ENCODE measurements around the gene TSPYL6. TPM values are rescaled to one million over a fixed set of nuclear protein-coding genes. Genes with fewer than 3 reads are reported as not detected.
"Not testable (repeated sequence)": the region's sequence is repeated elsewhere in the genome, so short reads cannot be mapped to it uniquely, and the experiment has no call there.

The TSPYL6 gene
- not detected for total RNA-seq

DNA sequence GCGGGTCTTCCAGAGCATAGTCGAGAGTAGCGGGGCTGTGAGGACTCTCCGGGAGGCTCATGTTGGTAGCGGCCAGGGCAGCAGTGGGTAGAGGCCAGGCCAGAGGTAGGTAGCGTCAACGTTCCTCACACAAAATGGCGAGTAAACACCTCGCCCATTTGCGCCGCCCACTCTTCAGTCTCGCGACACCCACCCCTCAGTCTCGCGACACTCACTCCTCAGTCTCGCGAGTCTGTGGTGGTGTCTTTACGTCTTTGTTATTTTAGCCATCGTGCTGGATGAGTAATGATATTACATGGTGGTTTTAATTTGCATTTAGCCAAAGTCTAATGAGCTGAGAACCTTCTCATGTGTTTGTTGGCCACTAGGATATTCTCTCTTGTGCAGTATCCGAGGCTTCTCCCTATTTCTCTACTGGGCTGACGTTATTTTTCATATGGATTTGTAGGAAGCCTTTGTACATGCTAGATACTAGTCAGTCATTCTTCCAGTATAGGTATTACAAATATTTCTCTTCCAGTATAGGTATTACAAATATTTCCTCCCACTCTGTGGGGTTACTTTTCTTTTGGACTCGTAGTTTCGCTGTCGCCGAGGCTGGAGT is at the start of gene TSPYL6:
TSPYL6 (minus strand) TSS at position 139 of the 604 bp plus-strand sequence; CDS start at position 61, 78 bp downstream.
- Histone ChIP-seq H3K4me3 (ENCODE audit: low read length in 3 of 3) (no peak within 1 kb of the TSS), H3K27ac (ENCODE audit: low read depth, low read length) (no peak within 1 kb of the TSS), H3K9ac (ENCODE audit: low read depth in 1 of 3, low read length in 3 of 3) (no peak within 1 kb of the TSS), H3K27me3 (ENCODE audit: control insufficient read depth in 3 of 3, insufficient read depth in 3 of 3, low read length in 3 of 3) (no peaks in the 10 kb centered on the region), H3K9me3 (ENCODE audit: control insufficient read depth in 3 of 3, low read length in 3 of 3) (no peaks in the 10 kb centered on the region), H3K4me1 (ENCODE audit: control insufficient read depth in 3 of 3, insufficient read depth in 3 of 3, low read length in 3 of 3) (no peaks in the 10 kb centered on the region), H3K36me3 (ENCODE audit: control insufficient read depth in 3 of 3, insufficient read depth in 3 of 3, low read length in 3 of 3) (peaks cover 0 to 9% (median 6%) of the 10 kb centered on the region in 3 donors)

DNA sequence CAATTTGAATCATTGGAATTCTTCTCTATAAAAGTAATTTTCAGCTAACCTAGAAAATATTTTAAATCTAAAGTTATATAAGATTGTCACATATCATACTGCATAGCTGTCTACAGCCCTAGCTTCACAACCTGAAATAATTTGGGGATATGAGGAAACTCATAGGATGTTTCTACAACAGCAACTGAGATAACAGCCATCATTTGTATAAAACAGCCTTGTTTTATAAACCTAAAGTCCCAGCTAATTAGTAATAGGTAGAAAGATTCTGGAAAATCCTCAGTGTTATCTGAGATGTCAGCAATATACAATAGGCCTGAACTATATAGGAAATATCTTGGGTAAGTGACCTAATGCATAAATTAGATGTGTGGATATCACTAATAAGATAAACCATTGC is 47.6 kb upstream of the TSPYL6 start:
- H3K9ac ChIP-seq (ENCODE audit: low read depth in 1 of 3, low read length in 3 of 3) = no peak overlapping the region
- no peaks in the 10 kb centered on the region for H3K9me3 ChIP-seq (ENCODE audit: control insufficient read depth in 3 of 3, low read length in 3 of 3)
- H3K27ac ChIP-seq (ENCODE audit: low read depth, low read length) = no peak overlapping the region
- H3K4me1 ChIP-seq (ENCODE audit: control insufficient read depth in 3 of 3, insufficient read depth in 3 of 3, low read length in 3 of 3) = no peaks in the 10 kb centered on the region
- no peaks in the 10 kb centered on the region for H3K36me3 ChIP-seq (ENCODE audit: control insufficient read depth in 3 of 3, insufficient read depth in 3 of 3, low read length in 3 of 3)
- H3K27me3 ChIP-seq (ENCODE audit: control insufficient read depth in 3 of 3, insufficient read depth in 3 of 3, low read length in 3 of 3) = no peaks in the 10 kb centered on the region
- no peak overlapping the region for H3K4me3 ChIP-seq (ENCODE audit: low read length in 3 of 3)

DNA sequence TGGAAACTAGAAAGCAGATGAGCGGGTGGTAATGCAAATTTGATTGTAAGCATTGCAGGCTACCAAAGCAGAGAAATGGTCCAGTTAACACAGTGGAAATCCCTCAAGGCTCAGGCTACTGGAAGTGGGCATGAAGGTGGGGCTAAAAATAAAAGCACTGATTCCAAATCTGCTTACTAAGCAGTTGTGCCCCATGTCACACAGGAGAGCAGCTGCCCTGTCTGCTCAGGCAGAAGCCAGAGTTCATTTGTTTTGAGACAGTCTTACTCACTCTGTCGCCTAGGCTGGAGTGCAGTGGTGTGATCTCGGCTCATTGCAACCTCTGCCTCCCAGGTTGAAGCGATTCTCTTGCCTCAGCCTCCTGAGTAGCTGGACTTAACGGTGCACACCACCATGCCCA is 42.5 kb upstream of the TSPYL6 start:
- Histone ChIP-seq H3K4me1 (ENCODE audit: control insufficient read depth in 3 of 3, insufficient read depth in 3 of 3, low read length in 3 of 3) (no peaks in the 10 kb centered on the region), H3K9me3 (ENCODE audit: control insufficient read depth in 3 of 3, low read length in 3 of 3) (no peaks in the 10 kb centered on the region), H3K9ac (ENCODE audit: low read depth in 1 of 3, low read length in 3 of 3) (no peak overlapping the region), H3K4me3 (ENCODE audit: low read length in 3 of 3) (no peak overlapping the region), H3K36me3 (ENCODE audit: control insufficient read depth in 3 of 3, insufficient read depth in 3 of 3, low read length in 3 of 3) (no peaks in the 10 kb centered on the region), H3K27me3 (ENCODE audit: control insufficient read depth in 3 of 3, insufficient read depth in 3 of 3, low read length in 3 of 3) (no peaks in the 10 kb centered on the region), H3K27ac (ENCODE audit: low read depth, low read length) (no peak overlapping the region)

DNA sequence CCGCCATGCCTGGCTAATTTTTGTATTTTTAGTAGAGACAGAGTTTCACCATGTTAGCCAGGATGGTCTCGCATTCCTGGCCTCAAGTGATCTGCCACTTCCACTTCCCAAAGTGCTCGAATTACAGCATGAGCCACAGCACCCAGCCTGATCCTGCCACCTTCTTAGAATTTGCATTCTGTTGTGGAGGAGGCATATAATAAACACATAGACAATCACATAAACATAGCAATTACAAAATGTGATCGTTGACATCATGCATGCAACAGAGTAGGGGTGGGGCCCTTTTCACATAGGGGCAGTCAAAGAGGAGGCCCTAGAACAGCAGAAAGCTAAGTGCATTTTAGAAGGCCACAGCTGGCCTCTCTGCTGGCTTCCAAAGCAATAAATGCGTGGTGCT is 39.9 kb upstream of the TSPYL6 start:
- Histone ChIP-seq H3K4me3 (ENCODE audit: low read length in 3 of 3) (no peak overlapping the region), H3K27me3 (ENCODE audit: control insufficient read depth in 3 of 3, insufficient read depth in 3 of 3, low read length in 3 of 3) (no peaks in the 10 kb centered on the region), H3K9me3 (ENCODE audit: control insufficient read depth in 3 of 3, low read length in 3 of 3) (no peaks in the 10 kb centered on the region), H3K36me3 (ENCODE audit: control insufficient read depth in 3 of 3, insufficient read depth in 3 of 3, low read length in 3 of 3) (no peaks in the 10 kb centered on the region), H3K9ac (ENCODE audit: low read depth in 1 of 3, low read length in 3 of 3) (peak overlapping the region in 1 of 3 donors; percentile 38), H3K4me1 (ENCODE audit: control insufficient read depth in 3 of 3, insufficient read depth in 3 of 3, low read length in 3 of 3) (no peaks in the 10 kb centered on the region), H3K27ac (ENCODE audit: low read depth, low read length) (no peak overlapping the region)

DNA sequence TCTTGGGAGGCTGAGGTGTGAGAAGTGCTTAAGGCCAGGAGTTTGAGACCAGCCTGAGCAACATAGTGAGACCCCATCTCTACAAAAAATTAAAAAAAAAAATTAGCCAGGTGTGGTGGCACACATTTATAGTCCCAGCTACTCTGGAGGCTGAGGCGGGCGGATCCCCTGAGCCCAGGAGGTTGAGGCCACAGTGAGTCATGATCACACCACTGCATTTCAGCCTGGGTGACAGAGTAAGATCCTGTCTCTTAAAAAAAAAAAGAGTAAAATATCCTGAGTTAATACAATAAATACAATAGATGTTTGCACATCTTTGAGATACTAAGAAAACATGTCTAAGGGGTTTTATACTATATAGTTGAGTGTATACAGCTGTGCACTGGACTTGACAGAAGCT is 38.6 kb upstream of the TSPYL6 start:
- H3K4me1 ChIP-seq (ENCODE audit: control insufficient read depth in 3 of 3, insufficient read depth in 3 of 3, low read length in 3 of 3); H3K27ac ChIP-seq (ENCODE audit: low read depth, low read length); H3K27me3 ChIP-seq (ENCODE audit: control insufficient read depth in 3 of 3, insufficient read depth in 3 of 3, low read length in 3 of 3); H3K4me3 ChIP-seq (ENCODE audit: low read length in 3 of 3); H3K9me3 ChIP-seq (ENCODE audit: control insufficient read depth in 3 of 3, low read length in 3 of 3); H3K9ac ChIP-seq (ENCODE audit: low read depth in 1 of 3, low read length in 3 of 3); H3K36me3 ChIP-seq (ENCODE audit: control insufficient read depth in 3 of 3, insufficient read depth in 3 of 3, low read length in 3 of 3): not testable (repeated sequence)

DNA sequence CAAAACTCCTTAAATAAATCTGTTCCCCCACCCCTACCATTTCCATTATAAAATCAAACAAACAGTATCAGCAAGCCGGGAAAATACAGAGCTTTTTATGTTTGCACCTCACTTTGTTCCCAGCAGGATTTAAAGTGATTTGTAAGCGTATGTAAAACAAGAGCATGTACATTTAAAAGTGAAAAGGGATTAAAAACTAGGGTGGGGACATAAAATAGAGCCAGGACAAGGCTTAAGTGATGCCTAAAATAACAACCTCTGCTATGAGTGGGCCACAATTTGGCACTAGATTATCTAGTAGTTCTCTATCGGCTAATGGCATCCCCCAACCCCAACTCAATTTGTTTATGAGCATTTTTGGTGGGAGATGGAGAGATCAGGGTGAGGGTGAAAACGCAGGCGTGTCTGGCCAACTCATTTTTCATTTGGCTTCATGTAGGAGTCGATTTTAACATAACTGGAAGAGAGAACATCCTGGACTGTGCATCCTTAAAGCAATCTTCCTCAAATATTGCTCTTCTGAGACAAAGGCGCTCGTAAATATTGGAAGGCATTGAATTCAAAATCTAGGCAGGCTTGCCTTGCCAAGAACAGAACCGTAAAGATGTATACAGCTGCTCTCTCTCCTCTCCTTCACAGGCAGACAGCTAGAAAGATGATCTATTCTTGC is 34.5 kb upstream of the TSPYL6 start:
- Histone ChIP-seq H3K9ac (ENCODE audit: low read depth in 1 of 3, low read length in 3 of 3) (no peak overlapping the region), H3K4me1 (ENCODE audit: control insufficient read depth in 3 of 3, insufficient read depth in 3 of 3, low read length in 3 of 3) (peaks cover 8 to 12% (median 9%) of the 10 kb centered on the region in 3 donors), H3K4me3 (ENCODE audit: low read length in 3 of 3) (no peak overlapping the region), H3K27ac (ENCODE audit: low read depth, low read length) (no peak overlapping the region), H3K9me3 (ENCODE audit: control insufficient read depth in 3 of 3, low read length in 3 of 3) (no peaks in the 10 kb centered on the region), H3K27me3 (ENCODE audit: control insufficient read depth in 3 of 3, insufficient read depth in 3 of 3, low read length in 3 of 3) (no peaks in the 10 kb centered on the region), H3K36me3 (ENCODE audit: control insufficient read depth in 3 of 3, insufficient read depth in 3 of 3, low read length in 3 of 3) (no peaks in the 10 kb centered on the region)

DNA sequence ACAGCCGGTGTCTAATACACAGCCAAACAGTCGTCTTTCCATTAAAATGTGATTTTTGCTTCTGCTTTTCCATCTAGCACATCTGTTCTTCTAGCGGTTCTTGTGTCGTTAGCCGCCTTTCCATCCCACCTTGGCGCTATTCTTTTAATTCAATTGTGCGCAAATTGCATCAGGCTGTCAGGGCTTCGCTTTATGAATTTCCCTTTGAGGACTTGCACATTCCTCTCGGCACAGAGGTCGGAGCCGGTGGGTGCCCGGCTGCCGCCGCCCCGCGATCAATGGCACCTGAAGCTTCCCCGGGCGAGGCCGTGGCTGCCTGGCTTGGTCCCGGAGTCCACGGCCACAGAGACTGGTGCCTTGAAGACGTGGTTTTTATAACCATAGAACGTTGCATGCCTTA is 33.9 kb upstream of the TSPYL6 start:
- Histone ChIP-seq H3K9me3 (ENCODE audit: control insufficient read depth in 3 of 3, low read length in 3 of 3) (no peaks in the 10 kb centered on the region), H3K9ac (ENCODE audit: low read depth in 1 of 3, low read length in 3 of 3) (no peak overlapping the region), H3K27ac (ENCODE audit: low read depth, low read length) (no peak overlapping the region), H3K4me3 (ENCODE audit: low read length in 3 of 3) (no peak overlapping the region), H3K36me3 (ENCODE audit: control insufficient read depth in 3 of 3, insufficient read depth in 3 of 3, low read length in 3 of 3) (no peaks in the 10 kb centered on the region), H3K27me3 (ENCODE audit: control insufficient read depth in 3 of 3, insufficient read depth in 3 of 3, low read length in 3 of 3) (no peaks in the 10 kb centered on the region), H3K4me1 (ENCODE audit: control insufficient read depth in 3 of 3, insufficient read depth in 3 of 3, low read length in 3 of 3) (peaks cover 8 to 12% (median 9%) of the 10 kb centered on the region in 3 donors)

DNA sequence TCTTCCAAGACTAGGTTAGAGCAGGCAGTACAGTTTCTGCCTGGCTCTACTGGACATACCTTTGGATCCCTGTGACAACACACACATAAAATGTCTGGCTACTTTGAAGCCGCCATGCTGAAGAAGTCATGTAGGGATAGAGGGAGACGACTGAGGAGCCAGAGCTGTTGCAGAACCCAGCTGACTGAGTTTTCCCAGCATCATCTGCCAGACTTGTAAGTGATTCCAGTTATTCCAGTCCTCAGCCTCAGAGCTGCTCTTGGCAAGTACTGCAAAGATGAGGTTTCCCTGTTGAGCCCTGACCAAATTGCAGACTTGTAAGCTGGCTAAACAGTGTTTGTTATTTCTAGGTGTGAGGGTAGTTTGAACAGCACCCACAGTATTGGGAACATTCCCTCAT is 31.5 kb upstream of the TSPYL6 start:
- Histone ChIP-seq H3K4me1 (ENCODE audit: control insufficient read depth in 3 of 3, insufficient read depth in 3 of 3, low read length in 3 of 3) (peaks cover 8 to 12% (median 9%) of the 10 kb centered on the region in 3 donors), H3K27me3 (ENCODE audit: control insufficient read depth in 3 of 3, insufficient read depth in 3 of 3, low read length in 3 of 3) (no peaks in the 10 kb centered on the region), H3K36me3 (ENCODE audit: control insufficient read depth in 3 of 3, insufficient read depth in 3 of 3, low read length in 3 of 3) (no peaks in the 10 kb centered on the region), H3K9me3 (ENCODE audit: control insufficient read depth in 3 of 3, low read length in 3 of 3) (no peaks in the 10 kb centered on the region), H3K27ac (ENCODE audit: low read depth, low read length) (peak overlapping the region; percentile 3), H3K4me3 (ENCODE audit: low read length in 3 of 3) (no peak overlapping the region), H3K9ac (ENCODE audit: low read depth in 1 of 3, low read length in 3 of 3) (no peak overlapping the region)

DNA sequence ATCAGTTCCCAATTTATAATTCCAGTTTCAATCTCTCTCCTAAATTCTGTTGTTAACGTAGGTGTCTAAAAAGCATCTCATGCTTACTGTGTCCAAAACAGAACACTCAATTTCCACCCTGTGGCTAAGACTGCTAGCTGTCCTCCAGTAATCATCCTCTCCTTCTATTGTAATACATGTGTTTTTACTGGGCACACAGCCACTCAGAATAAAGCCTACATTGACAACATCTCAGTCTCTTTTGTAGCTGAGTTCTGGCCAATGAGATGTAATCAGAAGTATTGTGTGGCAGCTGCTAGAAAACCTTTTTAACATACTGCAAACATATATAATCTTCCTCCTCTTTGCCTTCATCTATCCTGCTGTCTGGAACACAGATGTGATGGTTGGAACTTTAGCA is 29.4 kb upstream of the TSPYL6 start:
- Histone ChIP-seq H3K36me3 (ENCODE audit: control insufficient read depth in 3 of 3, insufficient read depth in 3 of 3, low read length in 3 of 3) (no peaks in the 10 kb centered on the region), H3K27me3 (ENCODE audit: control insufficient read depth in 3 of 3, insufficient read depth in 3 of 3, low read length in 3 of 3) (no peaks in the 10 kb centered on the region), H3K9me3 (ENCODE audit: control insufficient read depth in 3 of 3, low read length in 3 of 3) (no peaks in the 10 kb centered on the region), H3K4me3 (ENCODE audit: low read length in 3 of 3) (no peak overlapping the region), H3K4me1 (ENCODE audit: control insufficient read depth in 3 of 3, insufficient read depth in 3 of 3, low read length in 3 of 3) (peaks cover 8 to 12% (median 9%) of the 10 kb centered on the region in 3 donors), H3K27ac (ENCODE audit: low read depth, low read length) (no peak overlapping the region), H3K9ac (ENCODE audit: low read depth in 1 of 3, low read length in 3 of 3) (no peak overlapping the region)

DNA sequence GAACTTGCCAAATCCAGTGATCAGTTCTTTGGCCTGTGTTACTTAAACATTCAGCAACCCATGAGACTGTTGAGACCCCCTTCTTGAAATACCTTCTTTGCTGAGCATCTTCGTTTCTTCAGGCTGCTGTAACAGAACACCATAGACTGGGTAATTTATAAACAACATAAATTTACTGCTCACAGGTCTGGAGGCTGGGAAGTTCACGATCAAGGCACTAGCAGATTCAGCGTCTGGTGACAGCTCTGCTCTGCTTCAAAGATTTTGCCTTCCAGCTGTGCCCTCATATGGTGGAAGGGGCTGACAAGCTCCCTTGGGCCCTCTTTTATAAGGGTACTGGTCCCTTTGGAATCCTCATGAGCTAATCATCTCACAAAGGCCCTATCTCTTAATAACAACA is 28.8 kb upstream of the TSPYL6 start:
- Histone ChIP-seq H3K27ac (ENCODE audit: low read depth, low read length) (no peak overlapping the region), H3K4me1 (ENCODE audit: control insufficient read depth in 3 of 3, insufficient read depth in 3 of 3, low read length in 3 of 3) (peaks cover 8 to 12% (median 9%) of the 10 kb centered on the region in 3 donors), H3K27me3 (ENCODE audit: control insufficient read depth in 3 of 3, insufficient read depth in 3 of 3, low read length in 3 of 3) (no peaks in the 10 kb centered on the region), H3K9ac (ENCODE audit: low read depth in 1 of 3, low read length in 3 of 3) (no peak overlapping the region), H3K4me3 (ENCODE audit: low read length in 3 of 3) (no peak overlapping the region), H3K36me3 (ENCODE audit: control insufficient read depth in 3 of 3, insufficient read depth in 3 of 3, low read length in 3 of 3) (no peaks in the 10 kb centered on the region), H3K9me3 (ENCODE audit: control insufficient read depth in 3 of 3, low read length in 3 of 3) (no peaks in the 10 kb centered on the region)
